Measurements from ENCODE around the gene HIPK2.

The HIPK2 gene

GRCh38 chr7:139735466-139735865 lies 42.3 kb downstream of the HIPK2 start:
- H3K27ac ChIP-seq (ENCODE audit: low read length), result no peak overlapping the region
- H3K36me3 ChIP-seq (ENCODE audit: control insufficient read depth in 2 of 2, insufficient read depth in 2 of 2, low read length in 2 of 2), result no peaks in the 10 kb centered on the region
- no peaks in the 10 kb centered on the region for H3K9me3 ChIP-seq (ENCODE audit: control insufficient read depth in 2 of 2, low read length in 2 of 2)
- peaks cover 35% of the 10 kb centered on the region for H3K4me1 ChIP-seq (ENCODE audit: control insufficient read depth, insufficient read depth, low read length)
- no peaks in the 10 kb centered on the region for H3K27me3 ChIP-seq (ENCODE audit: control insufficient read depth in 1 of 2, insufficient read depth in 2 of 2, low read length in 2 of 2)
- H3K9ac ChIP-seq (ENCODE audit: low read length in 2 of 2), result no peak overlapping the region
- H3K4me3 ChIP-seq (ENCODE audit: low read length in 2 of 2), result no peak overlapping the region

- Histone ChIP-seq H3K36me3 (ENCODE audit: control insufficient read depth in 2 of 2, insufficient read depth in 2 of 2, low read length in 2 of 2) (no peaks in the 10 kb centered on the region), H3K9ac (ENCODE audit: low read length in 2 of 2) (no peak overlapping the region), H3K4me3 (ENCODE audit: low read length in 2 of 2) (no peak overlapping the region), H3K4me1 (ENCODE audit: control insufficient read depth, insufficient read depth, low read length) (peaks cover 34% of the 10 kb centered on the region), H3K9me3 (ENCODE audit: control insufficient read depth in 2 of 2, low read length in 2 of 2) (no peaks in the 10 kb centered on the region), H3K27me3 (ENCODE audit: control insufficient read depth in 1 of 2, insufficient read depth in 2 of 2, low read length in 2 of 2) (no peaks in the 10 kb centered on the region), H3K27ac (ENCODE audit: low read length) (peak overlapping the region; percentile 58)
Observed at GRCh38 chr7:139734395-139734794, 43.4 kb downstream of the HIPK2 start.

- Histone ChIP-seq H3K4me3 (ENCODE audit: low read length in 2 of 2) (no peak overlapping the region), H3K27ac (ENCODE audit: low read length) (peak overlapping the region; percentile 58), H3K9ac (ENCODE audit: low read length in 2 of 2) (no peak overlapping the region), H3K36me3 (ENCODE audit: control insufficient read depth in 2 of 2, insufficient read depth in 2 of 2, low read length in 2 of 2) (no peaks in the 10 kb centered on the region), H3K4me1 (ENCODE audit: control insufficient read depth, insufficient read depth, low read length) (peaks cover 34% of the 10 kb centered on the region), H3K9me3 (ENCODE audit: control insufficient read depth in 2 of 2, low read length in 2 of 2) (no peaks in the 10 kb centered on the region), H3K27me3 (ENCODE audit: control insufficient read depth in 1 of 2, insufficient read depth in 2 of 2, low read length in 2 of 2) (no peaks in the 10 kb centered on the region)
Observed at GRCh38 chr7:139733751-139734150, 44.0 kb downstream of the HIPK2 start.

GRCh38 chr7:139732471-139733167 lies 45.2 kb downstream of the HIPK2 start:
- Histone ChIP-seq H3K9me3 (ENCODE audit: control insufficient read depth in 2 of 2, low read length in 2 of 2) (no peaks in the 10 kb centered on the region), H3K27me3 (ENCODE audit: control insufficient read depth in 1 of 2, insufficient read depth in 2 of 2, low read length in 2 of 2) (no peaks in the 10 kb centered on the region), H3K4me3 (ENCODE audit: low read length in 2 of 2) (peak overlapping the region in 1 of 2 donors; percentile 49), H3K27ac (ENCODE audit: low read length) (peak overlapping the region; percentile 62), H3K4me1 (ENCODE audit: control insufficient read depth, insufficient read depth, low read length) (peaks cover 34% of the 10 kb centered on the region), H3K9ac (ENCODE audit: low read length in 2 of 2) (no peak overlapping the region), H3K36me3 (ENCODE audit: control insufficient read depth in 2 of 2, insufficient read depth in 2 of 2, low read length in 2 of 2) (no peaks in the 10 kb centered on the region)

- peak overlapping the region; percentile 17 to 49 for H3K4me3 ChIP-seq (ENCODE audit: low read length in 2 of 2)
- H3K27ac ChIP-seq (ENCODE audit: low read length), result peak overlapping the region; percentile 62
- no peaks in the 10 kb centered on the region for H3K27me3 ChIP-seq (ENCODE audit: control insufficient read depth in 1 of 2, insufficient read depth in 2 of 2, low read length in 2 of 2)
- no peaks in the 10 kb centered on the region for H3K36me3 ChIP-seq (ENCODE audit: control insufficient read depth in 2 of 2, insufficient read depth in 2 of 2, low read length in 2 of 2)
- H3K4me1 ChIP-seq (ENCODE audit: control insufficient read depth, insufficient read depth, low read length), result peaks cover 34% of the 10 kb centered on the region
- H3K9ac ChIP-seq (ENCODE audit: low read length in 2 of 2), result peak overlapping the region in 1 of 2 donors; percentile 2
- H3K9me3 ChIP-seq (ENCODE audit: control insufficient read depth in 2 of 2, low read length in 2 of 2), result no peaks in the 10 kb centered on the region
Observed at GRCh38 chr7:139731802-139732470, 45.9 kb downstream of the HIPK2 start.

GRCh38 chr7:139730746-139731612 lies 46.8 kb downstream of the HIPK2 start:
- Histone ChIP-seq H3K4me1 (ENCODE audit: control insufficient read depth, insufficient read depth, low read length) (peaks cover 34% of the 10 kb centered on the region), H3K27me3 (ENCODE audit: control insufficient read depth in 1 of 2, insufficient read depth in 2 of 2, low read length in 2 of 2) (no peaks in the 10 kb centered on the region), H3K9me3 (ENCODE audit: control insufficient read depth in 2 of 2, low read length in 2 of 2) (no peaks in the 10 kb centered on the region), H3K4me3 (ENCODE audit: low read length in 2 of 2) (peak overlapping the region in 1 of 2 donors; percentile 49), H3K36me3 (ENCODE audit: control insufficient read depth in 2 of 2, insufficient read depth in 2 of 2, low read length in 2 of 2) (no peaks in the 10 kb centered on the region), H3K27ac (ENCODE audit: low read length) (peak overlapping the region; percentile 62), H3K9ac (ENCODE audit: low read length in 2 of 2) (no peak overlapping the region)

- Histone ChIP-seq H3K4me3 (ENCODE audit: low read length in 2 of 2) (no peak overlapping the region), H3K9me3 (ENCODE audit: control insufficient read depth in 2 of 2, low read length in 2 of 2) (no peaks in the 10 kb centered on the region), H3K9ac (ENCODE audit: low read length in 2 of 2) (no peak overlapping the region), H3K27ac (ENCODE audit: low read length) (no peak overlapping the region), H3K4me1 (ENCODE audit: control insufficient read depth, insufficient read depth, low read length) (peaks cover 31% of the 10 kb centered on the region), H3K36me3 (ENCODE audit: control insufficient read depth in 2 of 2, insufficient read depth in 2 of 2, low read length in 2 of 2) (no peaks in the 10 kb centered on the region), H3K27me3 (ENCODE audit: control insufficient read depth in 1 of 2, insufficient read depth in 2 of 2, low read length in 2 of 2) (no peaks in the 10 kb centered on the region)
Observed at GRCh38 chr7:139728203-139728602, 49.6 kb downstream of the HIPK2 start.

- Histone ChIP-seq H3K27me3 (ENCODE audit: control insufficient read depth in 1 of 2, insufficient read depth in 2 of 2, low read length in 2 of 2) (no peaks in the 10 kb centered on the region), H3K27ac (ENCODE audit: low read length) (no peak overlapping the region), H3K9me3 (ENCODE audit: control insufficient read depth in 2 of 2, low read length in 2 of 2) (no peaks in the 10 kb centered on the region), H3K4me3 (ENCODE audit: low read length in 2 of 2) (no peak overlapping the region), H3K9ac (ENCODE audit: low read length in 2 of 2) (no peak overlapping the region), H3K36me3 (ENCODE audit: control insufficient read depth in 2 of 2, insufficient read depth in 2 of 2, low read length in 2 of 2) (no peaks in the 10 kb centered on the region), H3K4me1 (ENCODE audit: control insufficient read depth, insufficient read depth, low read length) (peaks cover 26% of the 10 kb centered on the region)
Observed at GRCh38 chr7:139727151-139727705, 50.6 kb downstream of the HIPK2 start.

GRCh38 chr7:139726485-139726869 lies 51.3 kb downstream of the HIPK2 start:
- no peak overlapping the region for H3K9ac ChIP-seq (ENCODE audit: low read length in 2 of 2)
- H3K27ac ChIP-seq (ENCODE audit: low read length), result no peak overlapping the region
- H3K4me3 ChIP-seq (ENCODE audit: low read length in 2 of 2), result no peak overlapping the region

GRCh38 chr7:139725858-139726484 lies 51.8 kb downstream of the HIPK2 start:
- H3K9ac ChIP-seq (ENCODE audit: low read length in 2 of 2), result no peak overlapping the region
- H3K4me3 ChIP-seq (ENCODE audit: low read length in 2 of 2), result no peak overlapping the region
- H3K9me3 ChIP-seq (ENCODE audit: control insufficient read depth in 2 of 2, low read length in 2 of 2), result no peaks in the 10 kb centered on the region
- H3K27ac ChIP-seq (ENCODE audit: low read length), result no peak overlapping the region
- no peaks in the 10 kb centered on the region for H3K27me3 ChIP-seq (ENCODE audit: control insufficient read depth in 1 of 2, insufficient read depth in 2 of 2, low read length in 2 of 2)
- H3K36me3 ChIP-seq (ENCODE audit: control insufficient read depth in 2 of 2, insufficient read depth in 2 of 2, low read length in 2 of 2), result no peaks in the 10 kb centered on the region
- peaks cover 22% of the 10 kb centered on the region for H3K4me1 ChIP-seq (ENCODE audit: control insufficient read depth, insufficient read depth, low read length)

More at GRCh38 chr7:139726485-139726869, 51.3 kb downstream of the HIPK2 start:
- Histone ChIP-seq H3K36me3 (ENCODE audit: control insufficient read depth in 2 of 2, insufficient read depth in 2 of 2, low read length in 2 of 2) (no peaks in the 10 kb centered on the region), H3K4me1 (ENCODE audit: control insufficient read depth, insufficient read depth, low read length) (peaks cover 23% of the 10 kb centered on the region), H3K9me3 (ENCODE audit: control insufficient read depth in 2 of 2, low read length in 2 of 2) (no peaks in the 10 kb centered on the region), H3K27me3 (ENCODE audit: control insufficient read depth in 1 of 2, insufficient read depth in 2 of 2, low read length in 2 of 2) (no peaks in the 10 kb centered on the region)

Data from stomach smooth muscle (tissue), 2 donors.